ENCODE measurements around the gene KCNIP4. TPM values are rescaled to one million over a fixed set of nuclear protein-coding genes. Genes with fewer than 3 reads are reported as not detected.

KCNIP4 gene
- polyA plus RNA-seq, 6 donors from 2014 or later = 0.14 to 0.22 (median 0.22) TPM; not detected in 3

DNA sequence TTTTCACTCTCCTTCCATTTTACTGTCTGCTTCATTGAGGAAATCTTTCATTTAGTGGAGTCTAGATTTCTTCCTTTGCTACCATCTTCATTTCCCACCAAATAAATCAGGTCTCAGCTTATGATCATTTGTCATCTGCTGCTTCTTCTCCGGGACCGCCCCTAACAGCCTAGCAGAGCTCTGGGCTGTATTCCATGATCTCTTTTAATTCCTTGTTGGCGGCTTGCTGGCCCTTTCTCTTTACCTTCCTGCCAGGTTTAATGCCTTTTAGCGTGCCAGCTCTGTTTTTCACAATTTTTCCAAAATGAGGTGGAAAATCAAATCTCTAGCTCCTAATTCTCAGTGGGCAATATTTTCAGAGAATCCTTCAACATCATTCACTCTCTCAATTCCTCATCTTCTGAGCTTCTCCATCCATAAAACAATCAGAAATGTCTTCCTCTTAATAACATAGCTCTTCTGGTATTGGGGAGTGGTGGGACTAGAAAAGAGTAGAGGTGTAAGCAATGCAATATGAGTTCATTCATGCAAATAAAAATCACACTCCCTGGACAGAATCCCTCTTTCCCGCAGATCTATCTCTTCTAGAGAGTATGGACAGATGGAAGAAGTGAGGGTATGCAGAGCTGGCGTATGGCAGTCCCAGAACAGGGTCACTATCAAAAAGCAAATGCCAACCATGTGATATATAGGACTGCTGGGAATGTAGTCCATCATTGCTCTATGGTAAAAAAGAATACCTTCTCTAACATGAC is 491.3 kb downstream of the KCNIP4 start:
- H3K36me3 Mint-ChIP-seq = no peaks in the 10 kb centered on the region
- peak overlapping the region in 1 of 6 donors; percentile 72 for H3K27ac Mint-ChIP-seq
- no peak for ATAC-seq (ENCODE audit: low read depth in 2 of 2)
- H3K4me3 Mint-ChIP-seq = no peak overlapping the region
- DNase-seq = no peak
- H3K27me3 Mint-ChIP-seq = no peaks in the 10 kb centered on the region
- no peaks in the 10 kb centered on the region for H3K4me1 Mint-ChIP-seq
- H3K9me3 Mint-ChIP-seq = peaks cover 0 to 7% (median 5%) of the 10 kb centered on the region in 7 donors

DNA sequence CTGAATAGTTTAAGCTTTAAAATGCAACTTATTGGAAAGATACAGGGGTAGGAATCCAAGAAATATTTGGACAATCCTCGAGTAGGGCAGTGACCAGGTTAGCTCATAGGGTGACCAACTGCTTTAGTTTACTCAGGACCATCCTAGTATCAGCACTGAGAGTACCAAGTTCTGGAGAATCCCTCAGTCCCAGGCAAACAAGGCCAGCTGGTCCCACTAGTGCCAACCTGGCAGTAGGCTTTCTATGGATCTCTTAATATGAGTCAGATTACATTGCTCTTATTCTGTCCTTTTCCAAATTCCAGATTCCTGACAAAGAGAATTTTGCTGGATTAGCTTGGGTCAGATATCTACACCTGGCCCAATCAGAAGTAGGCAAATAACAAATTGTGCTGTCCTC is 493.7 kb downstream of the KCNIP4 start:
- ATAC-seq (ENCODE audit: low read depth in 2 of 2) = no peak
- H3K36me3 Mint-ChIP-seq = no peaks in the 10 kb centered on the region
- no peak overlapping the region for H3K27ac Mint-ChIP-seq
- no peaks in the 10 kb centered on the region for H3K27me3 Mint-ChIP-seq
- DNase-seq = no peak
- H3K4me3 Mint-ChIP-seq = no peak overlapping the region
- H3K4me1 Mint-ChIP-seq = no peaks in the 10 kb centered on the region
- peaks cover 0 to 7% (median 4%) of the 10 kb centered on the region in 7 donors for H3K9me3 Mint-ChIP-seq

DNA sequence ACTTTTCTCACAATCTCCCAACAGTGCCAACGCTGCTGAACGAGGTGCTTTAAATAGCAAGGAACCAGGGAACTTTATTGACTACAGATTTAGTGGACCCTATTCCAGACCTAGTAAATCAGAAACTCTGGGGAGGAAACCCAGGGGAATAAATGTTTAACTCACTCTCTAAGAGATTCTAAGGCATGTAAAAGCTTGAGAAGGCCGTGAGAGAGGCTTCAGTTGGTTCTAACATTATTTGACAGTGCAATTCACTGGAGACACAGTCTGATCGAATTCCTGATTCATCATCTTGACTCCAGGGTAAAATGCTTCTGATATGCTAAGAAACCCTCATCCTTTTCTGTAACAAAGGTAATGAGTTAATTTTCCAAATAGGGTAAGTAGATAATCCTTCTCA is 494.4 kb downstream of the KCNIP4 start:
- no peak overlapping the region for H3K27ac Mint-ChIP-seq
- H3K36me3 Mint-ChIP-seq = no peaks in the 10 kb centered on the region

DNA sequence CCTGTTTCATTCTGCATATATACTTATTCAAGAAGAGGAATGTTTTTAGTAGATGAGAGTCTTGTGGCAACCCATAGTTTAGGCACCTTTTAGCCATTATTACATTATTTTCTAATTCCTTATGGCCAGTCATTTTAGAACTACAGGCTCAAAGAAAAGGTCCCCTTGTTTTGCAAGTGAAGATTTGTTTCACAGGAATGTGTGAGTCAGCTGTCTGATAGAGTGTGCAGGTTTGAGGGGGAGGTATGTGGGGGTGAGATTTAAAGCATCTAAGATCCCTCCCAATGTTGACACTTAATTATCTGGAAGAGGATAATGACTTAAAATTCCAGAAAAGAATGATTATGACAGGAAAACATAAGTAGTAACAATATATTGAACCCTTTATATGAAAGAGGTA is 495.6 kb downstream of the KCNIP4 start:
- no peaks in the 10 kb centered on the region for H3K36me3 Mint-ChIP-seq
- H3K27me3 Mint-ChIP-seq = no peaks in the 10 kb centered on the region
- DNase-seq = no peak

More for the DNA sequence above, 494.4 kb downstream of the KCNIP4 start:
- Mint-ChIP-seq H3K4me3 (no peak overlapping the region), H3K4me1 (no peaks in the 10 kb centered on the region), H3K9me3 (peaks cover 0 to 7% (median 4%) of the 10 kb centered on the region in 7 donors), H3K27me3 (no peaks in the 10 kb centered on the region)
- ATAC-seq (ENCODE audit: low read depth in 2 of 2) (no peak), DNase-seq (no peak)

DNA sequence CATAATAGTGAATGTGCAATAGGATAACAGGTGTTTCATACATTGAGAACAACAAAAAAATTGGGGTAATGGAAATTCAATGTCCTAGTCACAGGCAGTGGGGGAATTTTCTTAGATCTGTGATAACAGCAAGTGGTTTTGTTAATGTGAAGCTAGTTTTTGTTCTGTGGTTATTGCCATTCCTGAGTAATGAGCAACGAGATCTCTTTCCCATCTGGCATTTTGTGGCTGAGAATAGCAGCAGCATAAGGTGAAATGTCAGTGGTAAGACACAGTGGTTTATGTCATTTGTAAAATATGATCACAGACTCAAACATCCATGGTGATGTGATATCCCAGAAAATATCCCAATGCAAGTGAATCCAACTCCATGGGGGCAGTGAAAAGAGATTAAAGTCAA is 497.5 kb downstream of the KCNIP4 start:
- Mint-ChIP-seq H3K4me1 (no peaks in the 10 kb centered on the region), H3K36me3 (no peaks in the 10 kb centered on the region), H3K9me3 (peaks cover 0 to 7% (median 2%) of the 10 kb centered on the region in 7 donors), H3K27me3 (no peaks in the 10 kb centered on the region), H3K4me3 (no peak overlapping the region), H3K27ac (peak overlapping the region in 1 of 6 donors; percentile 15)
- DNase-seq (no peak), ATAC-seq (ENCODE audit: low read depth in 2 of 2) (no peak)

More for the DNA sequence above, 495.6 kb downstream of the KCNIP4 start:
- no peak overlapping the region for H3K4me3 Mint-ChIP-seq
- H3K9me3 Mint-ChIP-seq = peaks cover 0 to 7% (median 4%) of the 10 kb centered on the region in 7 donors
- ATAC-seq (ENCODE audit: low read depth in 2 of 2) = no peak
- no peaks in the 10 kb centered on the region for H3K4me1 Mint-ChIP-seq
- no peak overlapping the region for H3K27ac Mint-ChIP-seq

DNA sequence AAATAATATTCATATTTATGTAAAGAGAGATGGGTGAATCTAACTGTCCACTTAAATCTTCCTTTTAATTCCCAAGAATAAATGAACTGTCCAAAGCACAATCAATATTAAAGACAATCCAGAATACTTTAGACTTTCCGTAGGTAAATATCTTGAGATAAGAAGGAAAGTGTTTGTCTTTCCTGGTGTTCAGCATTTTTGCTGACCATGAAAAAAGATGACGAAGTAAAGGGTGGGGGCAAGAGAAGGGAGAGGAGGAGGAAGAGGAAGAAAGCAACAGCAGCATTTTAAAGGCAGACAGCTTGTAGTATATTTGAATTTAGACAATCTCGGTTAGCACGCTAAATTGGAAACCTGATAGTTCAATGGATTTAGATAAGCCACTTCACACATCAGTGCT is 498.2 kb downstream of the KCNIP4 start:
- no peaks in the 10 kb centered on the region for H3K4me1 Mint-ChIP-seq
- no peak overlapping the region for H3K27ac Mint-ChIP-seq
- no peak for ATAC-seq (ENCODE audit: low read depth in 2 of 2)
- no peaks in the 10 kb centered on the region for H3K27me3 Mint-ChIP-seq
- no peaks in the 10 kb centered on the region for H3K36me3 Mint-ChIP-seq
- peaks cover 0 to 7% (median 3%) of the 10 kb centered on the region in 7 donors for H3K9me3 Mint-ChIP-seq
- H3K4me3 Mint-ChIP-seq = no peak overlapping the region
- DNase-seq = no peak

- ATAC-seq (ENCODE audit: low read depth in 2 of 2) = no peak
Observed at GRCh38 chr4:21447301-21448054, 501.1 kb downstream of the KCNIP4 start.

DNA sequence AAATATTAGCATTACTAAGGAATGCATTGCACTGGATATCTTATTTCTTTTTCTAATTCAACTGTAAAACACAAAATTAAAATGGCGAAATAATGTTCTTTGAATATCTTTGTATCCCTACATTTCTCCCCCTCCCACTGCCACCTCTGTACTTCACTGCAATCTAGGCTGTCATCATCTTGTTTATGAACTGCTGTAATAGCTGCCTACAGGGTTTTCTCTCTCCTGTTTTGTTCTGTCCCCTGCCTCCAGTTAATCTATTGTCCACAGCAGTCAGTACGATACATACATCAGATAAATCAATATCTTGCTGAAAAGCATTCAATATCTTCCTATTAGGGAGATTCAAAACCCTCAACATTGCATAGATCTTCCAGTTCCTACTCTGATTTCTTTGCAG is 528.4 kb downstream of the KCNIP4 start:
- H3K9me3 Mint-ChIP-seq = peaks cover 0 to 15% (median 2%) of the 10 kb centered on the region in 7 donors
- DNase-seq (no peak), ATAC-seq (ENCODE audit: low read depth in 2 of 2) (no peak)
- no peaks in the 10 kb centered on the region for H3K4me1 Mint-ChIP-seq
- no peaks in the 10 kb centered on the region for H3K36me3 Mint-ChIP-seq
- H3K4me3 Mint-ChIP-seq = no peak overlapping the region
- no peaks in the 10 kb centered on the region for H3K27me3 Mint-ChIP-seq
- H3K27ac Mint-ChIP-seq = no peak overlapping the region

More at GRCh38 chr4:21447301-21448054, 501.1 kb downstream of the KCNIP4 start:
- Mint-ChIP-seq H3K4me1 (no peaks in the 10 kb centered on the region), H3K36me3 (no peaks in the 10 kb centered on the region), H3K27ac (no peak overlapping the region), H3K27me3 (no peaks in the 10 kb centered on the region), H3K4me3 (no peak overlapping the region), H3K9me3 (peaks cover 2 to 10% (median 7%) of the 10 kb centered on the region in 7 donors)
- DNase-seq = no peak

DNA sequence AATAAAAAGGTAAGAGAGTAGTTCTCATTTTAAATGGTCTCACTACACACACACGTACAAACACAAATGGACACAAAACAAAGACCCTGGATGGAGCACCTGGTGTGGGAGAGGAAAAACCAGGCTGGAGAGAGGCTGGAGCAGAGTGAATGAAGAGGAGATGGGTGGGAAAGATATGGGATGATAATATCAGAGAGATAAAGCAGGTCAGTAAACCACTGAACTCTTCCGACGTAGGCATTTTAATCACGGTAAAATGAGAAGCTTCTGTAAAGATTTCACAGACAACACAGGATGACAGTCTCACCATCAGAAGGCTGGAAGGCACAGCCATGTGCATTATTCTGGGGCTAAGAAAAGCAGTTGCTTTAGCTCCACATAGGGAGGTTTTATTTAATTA is 532.8 kb downstream of the KCNIP4 start:
- no peaks in the 10 kb centered on the region for H3K36me3 Mint-ChIP-seq
- no peak overlapping the region for H3K27ac Mint-ChIP-seq

GRCh38 chr4:21413807-21414370 is 534.7 kb downstream of the KCNIP4 start:
- no peak for ATAC-seq (ENCODE audit: low read depth in 2 of 2)
- Mint-ChIP-seq H3K27me3 (no peaks in the 10 kb centered on the region), H3K36me3 (no peaks in the 10 kb centered on the region), H3K4me3 (no peak overlapping the region), H3K9me3 (peaks cover 3 to 11% (median 6%) of the 10 kb centered on the region in 7 donors), H3K4me1 (no peaks in the 10 kb centered on the region), H3K27ac (no peak overlapping the region)
- no peak for DNase-seq

More for the DNA sequence above, 532.8 kb downstream of the KCNIP4 start:
- no peak for DNase-seq
- no peaks in the 10 kb centered on the region for H3K4me1 Mint-ChIP-seq
- no peak for ATAC-seq (ENCODE audit: low read depth in 2 of 2)
- peak overlapping the region in 2 of 8 donors; percentile 57 to 60 for H3K4me3 Mint-ChIP-seq
- H3K27me3 Mint-ChIP-seq = no peaks in the 10 kb centered on the region
- H3K9me3 Mint-ChIP-seq = peaks cover 2 to 18% (median 6%) of the 10 kb centered on the region in 7 donors

GRCh38 chr4:21411086-21411485 is 537.5 kb downstream of the KCNIP4 start:
- ATAC-seq (ENCODE audit: low read depth in 2 of 2) (no peak), DNase-seq (no peak)
- Mint-ChIP-seq H3K27me3 (no peaks in the 10 kb centered on the region), H3K4me1 (no peaks in the 10 kb centered on the region), H3K27ac (no peak overlapping the region), H3K9me3 (peaks cover 2 to 11% (median 6%) of the 10 kb centered on the region in 7 donors), H3K36me3 (no peaks in the 10 kb centered on the region), H3K4me3 (no peak overlapping the region)

- H3K27ac Mint-ChIP-seq = no peak overlapping the region
- ATAC-seq (ENCODE audit: low read depth in 2 of 2) = no peak
Observed at GRCh38 chr4:21410372-21410771, 538.2 kb downstream of the KCNIP4 start.

DNA sequence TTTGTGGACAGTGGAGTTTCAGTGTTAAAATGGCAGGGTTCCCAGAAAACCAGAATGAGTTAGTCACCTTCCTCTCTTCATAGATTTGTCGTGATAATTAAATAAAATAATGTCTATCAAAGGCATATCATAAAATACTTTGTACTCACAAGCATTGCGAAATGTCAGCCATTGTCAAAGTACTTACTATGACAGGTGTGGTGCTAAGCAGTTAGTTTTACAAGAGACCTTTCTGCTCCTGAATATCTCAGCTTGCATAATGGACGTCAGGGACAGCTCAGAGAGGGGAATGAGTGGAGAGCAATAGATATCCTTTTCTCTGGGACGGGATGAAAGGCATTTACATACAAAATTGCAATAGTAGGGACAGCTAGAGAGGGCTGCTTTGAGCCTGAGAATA is 560.9 kb downstream of the KCNIP4 start:
- DNase-seq (no peak), ATAC-seq (ENCODE audit: low read depth in 2 of 2) (no peak)
- Mint-ChIP-seq H3K4me1 (no peaks in the 10 kb centered on the region), H3K27ac (no peak overlapping the region), H3K36me3 (no peaks in the 10 kb centered on the region), H3K4me3 (no peak overlapping the region), H3K9me3 (peaks cover 0 to 16% (median 6%) of the 10 kb centered on the region in 7 donors), H3K27me3 (no peaks in the 10 kb centered on the region)

More at GRCh38 chr4:21410372-21410771, 538.2 kb downstream of the KCNIP4 start:
- Mint-ChIP-seq H3K4me3 (no peak overlapping the region), H3K36me3 (no peaks in the 10 kb centered on the region), H3K4me1 (no peaks in the 10 kb centered on the region), H3K9me3 (peaks cover 2 to 11% (median 6%) of the 10 kb centered on the region in 7 donors), H3K27me3 (no peaks in the 10 kb centered on the region)
- no peak for DNase-seq

All from naive B cell (primary cell).